Measurements from ENCODE around the gene SLC26A2.
"Not testable (repeated sequence)": the region's sequence is repeated elsewhere in the genome, so short reads cannot be mapped to it uniquely, and the experiment has no call there.

SLC26A2 gene

DNA sequence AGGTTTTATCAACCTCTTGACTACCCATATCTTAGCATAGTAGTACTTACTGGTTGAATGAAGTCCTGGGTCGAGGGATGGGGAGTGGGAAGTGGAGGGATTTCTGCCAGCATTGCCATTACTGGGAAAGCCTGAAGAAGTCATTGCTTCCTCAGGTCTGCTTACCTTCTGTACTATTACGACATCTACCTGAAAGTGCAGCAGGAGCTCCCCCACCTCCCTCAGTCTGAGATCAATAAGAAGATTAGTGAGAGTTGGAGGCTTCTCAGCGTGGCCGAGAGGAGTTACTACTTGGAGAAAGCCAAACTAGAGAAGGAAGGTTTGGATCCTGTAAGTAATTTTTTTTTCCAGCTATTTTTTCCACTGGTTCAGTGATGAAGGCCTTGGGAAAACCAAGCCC is 45.8 kb downstream of the SLC26A2 start:
- no peak for DNase-seq

DNA sequence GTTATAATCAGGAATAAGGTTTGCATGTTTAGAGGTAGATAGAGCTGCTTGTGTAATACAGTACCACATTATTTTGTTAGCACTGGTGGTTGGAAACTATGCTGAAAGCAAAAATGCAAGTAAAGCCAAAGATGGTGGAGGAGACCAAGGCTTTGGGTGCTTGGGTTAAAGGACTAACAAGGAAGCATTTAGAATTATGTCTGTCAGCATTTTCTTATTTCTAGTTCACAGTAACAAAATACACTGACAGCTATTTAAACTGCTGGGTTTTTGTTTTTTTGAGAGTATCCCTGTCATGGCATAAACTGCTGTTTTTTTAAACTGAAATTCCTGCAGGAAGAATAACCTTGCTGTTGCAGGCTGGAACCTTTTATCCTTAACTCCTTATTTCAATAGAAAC is 46.5 kb downstream of the SLC26A2 start:
- no peak for DNase-seq

DNA sequence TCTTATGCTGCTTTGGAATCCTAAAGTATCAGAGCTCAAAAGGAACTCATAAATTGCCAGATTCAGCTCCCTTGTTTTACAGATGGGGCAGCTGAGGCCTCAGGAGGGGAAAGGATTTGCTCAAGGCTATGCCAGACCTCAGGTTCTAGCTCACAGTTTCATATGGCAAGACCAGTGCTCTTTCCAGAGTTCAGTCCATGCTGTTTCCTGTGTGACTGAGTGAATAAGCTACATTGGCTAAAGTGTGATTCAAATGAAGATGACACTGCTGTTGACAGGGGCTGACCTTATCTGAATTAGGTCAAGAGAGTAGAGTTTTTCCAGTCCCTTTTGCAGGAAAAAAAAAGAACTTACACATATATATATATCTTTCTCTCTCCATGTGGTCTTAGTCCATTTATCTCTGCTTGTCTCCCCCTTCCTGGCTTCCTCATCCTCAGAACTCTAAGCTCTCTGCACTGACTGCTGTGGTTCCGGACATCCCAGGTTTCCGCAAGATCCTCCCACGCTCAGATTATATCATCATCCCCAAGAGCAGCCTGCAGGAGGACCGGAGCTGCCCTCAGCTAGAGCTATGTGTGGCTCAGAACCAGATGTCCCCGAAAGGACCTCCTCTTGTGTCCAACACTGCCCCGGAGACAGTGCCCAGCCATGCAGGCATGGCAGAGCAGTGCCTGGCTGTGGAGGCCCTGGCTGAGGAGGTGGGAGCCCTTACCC is 49.3 kb downstream of the SLC26A2 start:
- DNase-seq, result no peak

DNA sequence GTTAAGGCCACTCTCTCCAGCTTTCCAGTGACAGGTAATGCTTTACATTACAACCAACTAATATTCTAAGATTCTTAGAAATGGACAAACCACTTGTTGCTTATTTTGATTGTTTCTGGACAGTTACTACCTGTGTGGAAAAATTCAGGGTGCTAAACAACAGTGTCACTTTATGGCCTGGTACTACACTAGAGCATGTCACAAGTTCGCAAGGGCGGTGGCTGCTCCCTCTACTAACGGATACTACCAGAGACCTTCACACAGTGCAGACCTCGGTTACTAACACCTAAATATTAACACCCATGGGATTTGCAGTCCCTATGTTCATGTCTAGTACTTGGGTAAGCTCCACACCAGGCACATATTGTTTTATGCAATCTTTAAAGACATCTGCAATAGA is 53.4 kb downstream of the SLC26A2 start:
- no peak for DNase-seq

DNA sequence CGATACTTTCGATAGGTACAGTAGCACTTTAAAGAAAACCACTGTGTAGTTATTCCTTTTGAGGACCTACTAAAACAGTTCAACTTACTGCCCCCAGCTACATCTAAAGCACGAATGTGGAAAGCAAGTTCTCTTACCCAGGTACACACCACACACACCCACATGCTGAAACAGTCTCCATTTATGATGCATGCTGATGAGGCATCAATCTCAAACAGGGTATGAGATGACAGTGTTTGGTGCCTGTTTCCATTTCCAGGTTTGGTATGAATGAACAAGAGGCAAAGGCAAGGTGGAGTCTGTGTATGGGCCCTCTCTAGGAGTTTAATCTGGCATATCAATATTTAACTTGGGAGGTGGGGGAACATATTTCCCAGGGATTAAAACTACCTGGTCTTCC is 53.9 kb downstream of the SLC26A2 start:
- DNase-seq, result no peak

DNA sequence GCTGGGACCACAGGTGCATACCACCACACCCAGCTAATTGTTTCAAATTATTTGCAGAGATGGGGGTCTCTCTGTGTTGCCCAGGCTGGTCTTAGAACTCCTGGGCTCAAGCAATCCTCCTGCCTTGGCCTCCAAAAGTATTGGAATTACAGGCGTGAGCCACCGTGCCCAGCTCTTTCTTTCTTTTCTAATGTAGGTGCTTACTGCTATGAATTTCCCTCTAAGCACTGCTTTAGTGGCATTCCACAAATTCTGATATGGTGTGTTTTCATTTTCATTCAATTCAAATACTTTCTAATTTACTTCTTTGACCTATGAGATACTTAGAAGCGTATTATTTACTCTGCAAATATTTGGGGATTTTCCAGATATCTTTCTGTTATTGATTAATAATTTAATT is 54.9 kb downstream of the SLC26A2 start:
- DNase-seq, result no peak

DNA sequence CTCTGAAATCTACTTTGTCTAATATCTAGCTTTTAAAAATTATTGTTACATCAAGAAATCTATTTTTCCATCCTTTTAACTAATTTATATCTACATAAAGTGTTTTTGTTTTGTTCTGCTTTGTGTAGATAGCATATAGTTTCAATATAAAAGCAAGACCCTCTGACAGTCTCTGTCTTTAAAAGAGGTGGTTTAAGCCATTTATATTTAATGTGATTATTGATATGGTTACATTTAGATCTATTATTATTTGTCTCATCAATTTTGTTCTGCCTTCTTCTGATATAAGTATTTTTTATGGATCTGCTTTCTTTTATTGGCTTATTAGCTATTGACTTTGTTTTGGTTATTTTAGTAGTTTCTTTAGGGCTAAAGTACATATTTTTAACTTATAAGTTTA is 56.0 kb downstream of the SLC26A2 start:
- no peak for DNase-seq

DNA sequence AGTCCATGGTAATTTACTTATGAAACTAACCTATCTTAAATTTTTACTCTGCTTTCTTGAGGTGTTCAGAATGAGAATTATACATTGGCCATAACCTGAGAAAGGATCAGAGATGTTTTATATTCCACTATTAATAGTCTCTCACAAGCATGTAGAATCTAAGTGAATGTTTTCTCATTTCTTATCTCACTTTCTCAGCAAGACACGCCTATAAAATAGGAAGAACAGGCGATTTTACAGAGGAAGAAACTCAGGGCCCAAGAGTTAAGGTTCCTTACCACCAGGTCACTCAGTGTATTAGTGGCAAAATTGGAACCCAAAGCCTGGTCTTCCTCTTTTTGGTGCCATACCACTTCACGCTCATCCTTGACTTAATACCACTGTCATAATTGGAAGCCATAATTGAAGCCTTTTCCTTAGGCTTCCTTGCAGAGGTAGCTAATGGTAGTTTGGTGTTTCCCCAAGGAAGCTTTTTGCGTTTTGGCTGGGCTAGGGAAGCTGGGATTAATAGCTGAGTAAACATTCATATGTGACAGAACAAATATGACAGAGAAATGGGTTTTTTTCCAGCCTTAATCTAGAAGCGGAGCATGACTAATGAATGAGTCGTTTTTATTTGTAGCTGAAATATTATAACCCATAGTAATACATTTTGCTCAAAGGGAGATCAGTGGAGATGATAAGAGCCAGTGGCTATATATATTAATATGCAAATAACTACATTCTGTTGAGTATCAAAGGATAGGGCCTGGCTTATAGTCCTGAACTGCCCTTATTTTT is 56.9 kb downstream of the SLC26A2 start:
- no peak for DNase-seq

DNA sequence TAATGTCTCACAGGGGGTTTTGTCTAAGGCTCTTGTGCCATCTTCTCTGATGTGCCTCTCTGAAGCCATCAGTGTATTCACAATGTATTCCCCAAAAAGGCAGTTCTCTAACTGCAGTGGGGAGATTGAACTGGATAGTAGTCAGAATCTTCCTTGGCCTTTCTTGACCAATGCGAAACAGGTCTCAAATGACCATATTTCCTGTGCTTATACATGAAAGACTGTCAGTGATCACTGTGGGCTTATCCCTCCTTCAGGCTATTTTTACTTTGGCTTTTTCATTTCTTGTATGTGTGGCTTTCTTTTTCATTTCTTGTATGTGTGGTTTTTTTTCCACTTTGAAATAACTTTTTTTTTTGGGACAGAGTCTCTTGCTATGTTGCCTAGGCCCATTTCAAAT is 59.7 kb downstream of the SLC26A2 start:
- DNase-seq, result no peak

DNA sequence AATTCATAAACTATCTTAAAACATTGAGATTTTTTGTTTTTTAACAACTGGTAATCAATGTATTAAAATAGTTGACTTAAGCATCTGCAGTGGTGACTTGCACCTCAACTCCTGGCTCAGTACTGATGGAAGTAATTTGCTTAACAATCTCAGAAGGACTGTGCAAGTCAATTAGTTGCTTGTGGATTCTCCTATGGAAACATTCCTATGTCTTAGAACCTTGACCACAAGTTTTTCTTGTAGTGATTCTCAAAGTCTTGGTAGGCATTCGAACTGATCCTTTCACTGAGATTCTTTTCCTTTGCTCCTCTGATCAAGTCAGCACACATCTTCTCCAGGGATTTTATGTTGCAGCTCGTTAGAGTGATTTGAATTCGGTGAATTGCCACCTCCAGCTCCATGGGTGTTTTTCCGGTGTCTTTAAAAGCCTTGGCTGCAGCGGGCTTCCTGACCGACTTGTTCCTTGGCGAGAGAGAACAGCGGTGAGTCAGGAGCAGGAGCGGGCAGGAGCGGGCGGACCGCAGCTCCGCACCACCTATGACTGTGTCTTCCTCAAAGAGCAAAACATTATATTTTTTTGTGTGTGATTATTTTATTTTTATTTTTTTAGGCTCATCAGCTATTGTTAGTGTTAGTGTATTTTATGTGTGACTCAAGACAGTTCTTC is 61.1 kb downstream of the SLC26A2 start:
- no peak for DNase-seq

DNA sequence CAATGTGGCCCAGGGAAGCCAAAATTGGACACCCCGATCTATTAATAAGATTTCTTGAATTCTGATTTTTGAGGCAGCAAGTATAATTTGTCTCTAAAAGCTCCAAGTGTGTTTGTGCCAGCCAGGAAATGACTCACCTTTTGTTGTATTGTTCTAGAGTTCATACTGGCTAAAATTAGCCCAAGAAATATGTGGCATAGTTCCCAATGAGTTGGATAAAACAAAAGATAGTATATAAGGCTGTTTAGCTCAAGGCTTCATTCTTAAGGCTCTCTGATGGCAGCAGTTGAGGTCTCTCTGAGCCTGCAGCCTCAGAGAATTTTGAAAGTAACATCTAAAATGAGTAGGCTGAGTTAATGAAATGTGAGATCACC is 61.6 kb downstream of the SLC26A2 start:
- DNase-seq, result no peak

DNA sequence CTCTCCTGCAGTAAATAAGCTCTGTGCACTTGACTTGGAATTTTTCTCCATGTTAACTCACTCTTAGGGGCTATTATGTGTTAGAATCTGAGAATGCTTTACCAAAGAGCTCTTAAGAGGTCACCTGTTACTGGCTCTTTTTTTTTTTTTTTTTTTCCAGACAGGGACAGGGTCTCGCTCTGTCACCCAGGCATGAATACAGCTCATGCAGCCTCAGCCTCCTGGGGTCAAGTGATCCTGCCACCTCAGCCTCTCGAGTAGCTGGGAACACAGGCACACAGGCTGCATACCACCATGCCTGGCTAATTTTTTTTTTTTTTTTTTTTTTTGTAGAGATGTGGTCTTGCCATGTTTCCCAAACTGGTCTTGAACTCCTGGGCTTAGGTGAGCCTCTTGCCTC is 62.1 kb downstream of the SLC26A2 start:
- no peak for DNase-seq

DNA sequence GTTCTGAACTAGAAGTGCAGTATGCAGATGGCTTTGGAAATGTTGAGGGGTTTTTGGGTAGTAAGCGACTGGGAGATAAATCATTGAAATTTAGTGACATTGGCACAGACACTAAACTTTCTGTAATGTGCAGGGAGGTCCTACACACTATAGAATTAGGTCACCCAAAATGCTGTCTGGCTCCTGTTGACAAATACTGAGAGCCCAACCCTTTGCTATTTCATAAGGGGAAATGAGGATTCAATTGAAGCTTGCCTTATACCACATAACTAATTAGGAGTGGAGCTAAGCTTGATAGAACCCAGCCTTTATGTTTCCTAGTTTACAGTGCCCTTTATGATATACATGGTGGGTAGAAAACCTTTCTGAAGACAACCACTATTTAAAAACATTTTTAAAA is 62.6 kb downstream of the SLC26A2 start:
- no peak for DNase-seq

DNA sequence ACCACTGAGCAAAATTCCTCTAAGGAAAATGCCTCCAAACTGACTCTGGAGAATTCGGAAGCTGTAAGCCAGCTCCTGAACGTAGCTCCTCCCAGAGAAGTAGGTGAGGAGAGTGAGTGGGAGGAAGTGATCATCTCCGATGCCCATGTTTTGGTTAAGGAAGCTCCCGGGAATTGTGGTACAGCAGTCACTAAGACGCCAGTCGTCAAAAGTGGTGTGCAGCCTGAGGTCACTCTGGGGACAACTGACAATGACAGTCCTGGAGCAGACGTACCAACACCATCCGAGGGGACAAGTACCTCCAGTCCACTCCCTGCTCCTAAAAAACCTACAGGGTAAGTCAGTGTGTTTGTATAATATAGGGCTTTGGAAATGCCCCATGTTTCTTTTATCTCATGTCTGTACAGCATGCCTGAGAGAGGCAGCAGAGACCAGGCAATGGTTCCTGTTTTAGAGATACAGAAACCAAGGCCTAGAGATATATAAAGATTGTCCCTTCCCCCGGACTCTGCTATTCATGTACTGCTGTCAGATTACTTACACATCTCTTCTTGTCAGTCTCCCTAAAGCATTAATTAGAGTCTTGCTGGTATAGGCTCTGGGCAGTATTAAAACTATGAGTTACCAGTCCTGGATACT is 63.9 kb downstream of the SLC26A2 start:
- DNase-seq, result no peak

DNA sequence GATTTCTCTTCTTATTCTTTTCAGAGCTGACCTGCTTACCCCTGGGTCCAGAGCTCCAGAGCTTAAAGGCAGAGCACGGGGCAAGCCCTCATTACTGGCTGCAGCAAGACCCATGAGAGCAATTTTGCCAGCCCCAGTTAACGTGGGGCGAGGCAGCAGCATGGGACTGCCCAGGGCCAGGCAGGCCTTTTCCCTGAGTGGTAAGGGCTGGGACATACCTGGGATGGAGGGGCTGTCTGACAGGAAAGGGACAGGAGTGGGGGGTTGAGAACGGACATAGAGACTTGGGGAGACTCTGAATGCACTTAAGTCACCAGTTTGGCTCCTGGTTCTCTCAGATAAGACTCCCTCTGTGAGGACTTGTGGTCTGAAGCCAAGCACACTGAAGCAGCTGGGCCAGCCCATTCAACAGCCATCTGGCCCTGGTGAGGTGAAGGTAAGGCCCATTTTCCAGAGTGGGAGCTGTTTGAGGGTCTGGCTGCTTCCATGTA is 66.2 kb downstream of the SLC26A2 start:
- DNase-seq, result no peak

DNA sequence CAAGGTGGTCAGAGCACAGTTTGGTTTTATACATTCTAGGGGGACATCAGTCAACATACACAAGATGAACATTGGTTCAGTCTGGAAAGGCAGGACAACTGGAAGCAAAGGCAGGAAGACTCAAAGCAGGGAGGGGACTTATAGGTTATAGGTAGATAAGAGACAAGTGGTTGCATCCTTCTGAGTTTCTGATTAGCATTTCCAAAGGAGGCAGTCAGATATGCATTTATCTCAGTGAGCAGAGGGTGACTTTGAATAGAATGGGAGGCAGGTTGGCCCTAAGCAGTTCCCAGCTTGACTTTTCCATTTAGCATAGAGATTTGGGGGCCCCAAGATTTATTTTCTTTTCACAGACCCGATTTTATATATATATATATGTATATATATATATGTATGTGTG is 67.5 kb downstream of the SLC26A2 start:
- not testable (repeated sequence) for DNase-seq

DNA sequence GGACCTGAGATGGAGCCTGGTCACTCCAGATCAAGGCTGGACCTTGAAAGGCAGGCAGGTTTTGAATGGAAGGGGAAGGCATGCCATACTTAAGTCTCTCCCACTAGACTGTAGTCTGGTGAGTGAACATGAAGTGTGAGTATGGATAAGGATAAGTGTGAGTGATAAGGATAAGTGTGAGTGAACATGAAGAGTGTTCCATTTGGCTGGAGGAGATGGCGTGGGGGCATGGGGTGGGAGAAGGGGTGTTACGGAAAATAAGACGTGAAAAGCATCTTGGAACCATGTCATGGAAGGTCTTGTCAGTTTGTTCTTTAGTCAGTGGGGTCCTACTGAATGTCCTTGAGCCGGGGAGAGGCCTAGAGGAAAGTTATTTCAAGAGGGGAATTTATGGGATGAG is 72.8 kb downstream of the SLC26A2 start:
- DNase-seq, result no peak

DNA sequence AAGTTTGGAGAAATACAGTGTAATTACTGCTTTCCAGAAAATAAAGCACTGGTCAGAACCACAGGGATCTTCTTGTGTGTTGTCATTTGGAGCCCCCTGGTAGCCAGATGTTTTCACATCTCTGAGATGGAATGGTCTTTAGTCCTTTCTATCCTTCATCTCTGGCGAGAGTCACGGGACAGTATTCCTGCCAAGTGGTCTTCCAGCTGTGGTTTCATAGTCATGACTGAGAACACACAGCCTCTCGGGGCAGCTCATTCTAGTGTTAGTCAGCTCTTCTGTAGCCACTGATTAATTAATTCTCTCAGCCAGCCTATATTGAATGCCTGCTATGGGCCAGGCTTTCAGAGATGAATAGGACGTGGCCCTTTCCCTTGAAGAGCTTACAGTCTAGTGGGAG is 74.1 kb downstream of the SLC26A2 start:
- no peak for DNase-seq

DNA sequence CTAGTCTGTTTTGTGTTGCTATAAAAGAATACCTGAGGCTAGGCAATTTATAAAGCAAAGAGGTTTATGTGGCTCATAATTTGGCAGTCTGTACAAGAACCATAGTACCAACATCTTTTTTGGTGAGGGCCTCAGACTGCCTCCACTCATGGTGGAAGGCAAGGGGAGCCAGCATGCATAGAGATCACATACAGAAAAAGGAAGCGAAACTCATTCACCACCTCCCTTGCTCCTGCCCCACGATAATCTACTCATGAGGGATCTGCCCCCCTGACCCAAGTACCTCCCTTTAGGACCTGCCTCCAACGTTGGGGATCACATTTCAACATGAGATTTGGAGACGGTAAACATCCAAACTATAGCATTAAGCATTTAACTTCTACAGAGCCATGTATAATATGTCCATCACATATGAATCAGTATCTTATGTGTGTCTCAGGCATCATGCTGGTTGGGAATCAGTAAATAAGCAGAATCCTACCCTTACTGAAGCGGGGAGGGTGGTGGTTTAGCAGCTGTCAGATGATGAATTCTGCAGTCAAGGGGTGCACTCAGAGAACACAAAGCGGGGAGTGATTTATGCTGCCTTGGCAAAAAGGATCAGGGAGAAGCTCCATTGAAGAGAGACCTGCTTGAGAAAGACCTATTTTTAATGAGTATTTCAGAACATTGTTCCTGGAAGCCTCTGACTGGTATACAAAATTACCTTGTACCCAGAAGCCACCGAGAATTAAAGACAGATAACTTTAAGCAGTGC is 74.8 kb downstream of the SLC26A2 start:
- DNase-seq, result no peak

DNA sequence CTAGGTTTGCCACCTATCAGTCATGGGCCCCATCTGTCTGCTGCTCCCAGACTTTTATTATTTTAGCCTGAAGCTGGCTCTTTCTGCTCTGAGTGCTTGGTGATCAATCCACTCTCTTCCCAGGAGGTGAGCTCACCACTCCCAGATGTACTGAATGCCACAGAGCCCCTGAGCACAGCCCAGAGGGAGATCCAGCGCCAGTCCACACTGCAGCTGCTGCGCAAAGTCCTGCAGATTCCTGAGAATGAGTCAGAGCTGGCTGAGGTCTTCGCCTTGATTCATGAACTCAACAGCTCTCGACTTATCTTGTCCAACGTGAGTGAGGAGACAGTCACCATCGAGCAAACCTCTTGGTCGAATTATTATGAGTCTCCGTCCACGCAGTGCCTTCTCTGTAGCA is 76.0 kb downstream of the SLC26A2 start:
- DNase-seq, result no peak
